Colonic mucosa (tissue), 4 donors: ENCODE measurements around the gene PLXNB2. TPM values are rescaled to one million over a fixed set of nuclear protein-coding genes. Genes with fewer than 3 reads are reported as not detected.

ENCODE experiments used
- DNase-seq: peaks from one replicate; pipeline ENCODE4 v3.0.0-alpha.2; 2020
- H3K27ac ChIP-seq: fragments of 200-600 bp; one replicate; pipeline ENCODE4 v1.8.0; 2021
- H3K27me3 ChIP-seq: fragments of 200-600 bp; one replicate; pipeline ENCODE4 v1.8.0; 2021
- H3K36me3 ChIP-seq: fragments of 200-600 bp; one replicate; pipeline ENCODE4 v1.8.0; 2021
- H3K4me1 ChIP-seq: fragments of 200-600 bp; one replicate; pipeline ENCODE4 v1.8.0; 2021; ENCODE audit warnings: mild to moderate bottlenecking
- H3K4me3 ChIP-seq: fragments of 200-600 bp; one replicate; pipeline ENCODE4 v1.8.0; 2021
- H3K9ac ChIP-seq, 2 donors: one replicate each; pipeline ENCODE4 v1.7.0; 2013; ENCODE audit warnings: control low read depth in 2 of 2, low read depth in 2 of 2, low read length in 2 of 2
- H3K9me3 ChIP-seq: fragments of 200-600 bp; one replicate; pipeline ENCODE4 v1.8.0; 2021
- intact Hi-C: fragments of 100-400 bp; cut with DNase I; formaldehyde crosslinking; loops from one replicate; pipeline ENCODE4 v1.14.1; 2022
- total RNA-seq, 2 donors: library from RNA; stranded (reverse); fragmentation: NEBNext Ultra II Directional in 1 of 2; extraction: Animal tissue kit (Norgen Biotek cat#: 25700) in 1 of 2; gene quantifications; one replicate each; pipeline ENCODE4 v1.2.1, GENCODE V29; 2021
- TF ChIP-seq, protein P1 (sequence below): fragments of 200-600 bp; IDR thresholded peaks from one replicate; pipeline ENCODE4 v1.8.0; 2022; ENCODE audit warnings: antibody characterized with exemption, mild to moderate bottlenecking
- donor health status: healthy.
- donor health status: DM: no; HTN: no; CAD: no.
- donor health status: DM: no; HTN: no; CAD: no.

PLXNB2 gene
- total RNA-seq, 2 donors from 2014 or later: 270 to 339 TPM

DNA sequence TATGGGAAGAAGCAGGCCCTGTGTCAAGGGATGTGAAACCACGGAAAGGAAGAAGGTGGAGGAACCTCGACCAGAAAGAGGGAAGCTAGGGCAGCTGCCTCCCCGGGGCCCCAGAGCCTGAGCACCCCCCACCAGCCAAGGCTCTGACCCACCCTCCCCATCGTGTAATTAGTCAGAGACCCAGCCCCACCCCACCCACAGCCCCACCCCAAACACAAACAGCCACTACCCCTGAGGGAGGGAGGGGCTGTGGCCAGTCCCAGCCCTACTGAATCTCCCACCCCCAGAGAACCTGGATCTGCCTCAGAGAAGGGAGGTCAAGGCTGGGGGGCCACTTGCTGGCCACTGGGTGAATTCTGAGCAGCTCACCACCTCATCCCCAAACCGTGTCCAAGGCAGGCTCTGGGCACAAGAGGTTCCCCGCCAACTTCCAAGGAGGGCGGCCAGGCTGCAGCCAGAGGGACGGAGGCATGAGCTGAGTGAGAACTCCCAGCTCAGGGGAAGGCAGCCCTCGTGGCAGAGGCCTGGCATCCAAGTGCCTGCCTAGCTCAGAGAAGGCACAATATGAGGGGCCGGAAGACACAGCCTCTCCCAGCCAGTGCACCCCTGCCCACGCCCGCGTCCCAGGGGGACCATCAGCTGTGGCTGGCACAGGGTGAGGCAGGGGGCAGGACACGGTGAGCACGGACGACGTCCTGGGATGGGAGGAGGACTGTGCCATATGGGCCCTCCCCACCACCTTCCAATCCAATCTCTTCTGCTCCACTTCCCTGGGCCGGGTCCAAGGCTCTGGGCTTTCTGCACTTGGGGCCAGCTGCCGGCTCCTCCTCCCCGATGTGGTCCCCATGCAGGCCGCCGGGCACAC is 2.7 kb downstream of the PLXNB2 start:
- Histone ChIP-seq H3K27me3 (no peaks in the 10 kb centered on the region), H3K9ac (peak overlapping the region; percentile 90 to 96), H3K4me3 (peak overlapping the region; percentile 91), H3K36me3 (no peaks in the 10 kb centered on the region), H3K27ac (peak overlapping the region; percentile 93), H3K9me3 (no peaks in the 10 kb centered on the region), H3K4me1 (peaks cover 59% of the 10 kb centered on the region)
- intact Hi-C loops: no loop called here
- TF ChIP-seq, protein P1, sequence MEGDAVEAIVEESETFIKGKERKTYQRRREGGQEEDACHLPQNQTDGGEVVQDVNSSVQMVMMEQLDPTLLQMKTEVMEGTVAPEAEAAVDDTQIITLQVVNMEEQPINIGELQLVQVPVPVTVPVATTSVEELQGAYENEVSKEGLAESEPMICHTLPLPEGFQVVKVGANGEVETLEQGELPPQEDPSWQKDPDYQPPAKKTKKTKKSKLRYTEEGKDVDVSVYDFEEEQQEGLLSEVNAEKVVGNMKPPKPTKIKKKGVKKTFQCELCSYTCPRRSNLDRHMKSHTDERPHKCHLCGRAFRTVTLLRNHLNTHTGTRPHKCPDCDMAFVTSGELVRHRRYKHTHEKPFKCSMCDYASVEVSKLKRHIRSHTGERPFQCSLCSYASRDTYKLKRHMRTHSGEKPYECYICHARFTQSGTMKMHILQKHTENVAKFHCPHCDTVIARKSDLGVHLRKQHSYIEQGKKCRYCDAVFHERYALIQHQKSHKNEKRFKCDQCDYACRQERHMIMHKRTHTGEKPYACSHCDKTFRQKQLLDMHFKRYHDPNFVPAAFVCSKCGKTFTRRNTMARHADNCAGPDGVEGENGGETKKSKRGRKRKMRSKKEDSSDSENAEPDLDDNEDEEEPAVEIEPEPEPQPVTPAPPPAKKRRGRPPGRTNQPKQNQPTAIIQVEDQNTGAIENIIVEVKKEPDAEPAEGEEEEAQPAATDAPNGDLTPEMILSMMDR: no peak
- DNase-seq: peak; percentile 77

DNA sequence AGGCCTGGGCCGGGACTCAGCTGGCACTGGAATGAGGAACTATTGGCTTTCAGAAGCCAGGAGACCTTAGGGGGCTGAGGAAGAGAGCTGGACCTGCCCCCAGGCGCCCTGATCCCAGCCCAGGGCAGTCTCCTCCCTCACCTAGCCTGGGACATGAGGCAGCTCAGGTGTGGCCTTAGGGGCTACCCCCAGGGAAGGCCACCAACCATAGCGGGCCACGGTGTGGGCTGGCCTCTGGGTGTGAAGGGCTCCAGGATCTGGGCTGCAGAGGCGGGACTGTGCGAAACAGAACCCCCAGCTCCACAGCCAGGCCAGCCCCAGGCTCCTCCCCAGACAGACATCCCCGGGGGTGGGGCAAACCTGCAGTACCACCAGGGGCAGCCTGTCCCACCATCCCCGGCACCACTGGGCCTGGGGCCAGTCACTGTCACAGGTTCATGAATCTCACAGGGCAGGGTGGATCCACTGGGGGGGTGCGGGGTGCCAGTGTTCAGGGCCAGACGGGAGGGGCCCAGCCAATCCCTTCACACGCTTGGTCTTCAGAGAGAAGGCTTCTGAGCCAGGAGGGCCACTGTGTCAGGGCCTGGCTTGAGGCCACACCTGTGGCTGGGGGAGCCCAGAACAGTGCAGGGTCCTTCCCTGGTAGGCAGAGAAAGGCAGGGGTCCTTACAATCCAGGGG is 3.5 kb downstream of the PLXNB2 start:
- no peaks in the 10 kb centered on the region for H3K27me3 ChIP-seq
- H3K4me1 ChIP-seq: peaks cover 67% of the 10 kb centered on the region
- no peaks in the 10 kb centered on the region for H3K9me3 ChIP-seq
- DNase-seq: peak; percentile 77
- peak overlapping the region; percentile 3 for H3K4me3 ChIP-seq
- peak overlapping the region; percentile 93 for H3K27ac ChIP-seq
- H3K9ac ChIP-seq: peak overlapping the region; percentile 65 to 96
- TF ChIP-seq, protein P1: no peak
- intact Hi-C loops: no loop called here
- H3K36me3 ChIP-seq: no peaks in the 10 kb centered on the region

DNA sequence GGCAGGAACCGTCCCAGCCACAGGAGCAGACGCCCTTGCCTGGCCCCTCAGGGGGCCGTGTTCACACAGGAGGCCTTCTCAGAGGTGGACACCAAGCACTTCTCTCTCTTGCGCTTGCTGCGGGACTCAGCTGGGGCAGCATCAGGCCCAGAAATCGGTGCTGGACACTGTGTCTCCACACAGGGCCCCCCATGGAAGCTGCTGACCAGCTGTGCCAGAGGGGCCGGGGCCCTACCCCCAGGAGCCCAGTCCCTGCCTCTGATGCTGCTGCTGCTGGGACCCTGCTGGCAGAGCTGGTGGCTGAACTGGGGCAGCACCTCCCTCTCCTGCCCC is 4.0 kb downstream of the PLXNB2 start:
- DNase-seq: no peak
- Histone ChIP-seq H3K4me1 (peaks cover 71% of the 10 kb centered on the region), H3K9me3 (no peaks in the 10 kb centered on the region), H3K9ac (peak overlapping the region; percentile 65 to 96), H3K27me3 (no peaks in the 10 kb centered on the region), H3K27ac (peak overlapping the region; percentile 93), H3K4me3 (peak overlapping the region; percentile 3), H3K36me3 (no peaks in the 10 kb centered on the region)
- intact Hi-C loops: no loop called here
- TF ChIP-seq, protein P1: no peak

DNA sequence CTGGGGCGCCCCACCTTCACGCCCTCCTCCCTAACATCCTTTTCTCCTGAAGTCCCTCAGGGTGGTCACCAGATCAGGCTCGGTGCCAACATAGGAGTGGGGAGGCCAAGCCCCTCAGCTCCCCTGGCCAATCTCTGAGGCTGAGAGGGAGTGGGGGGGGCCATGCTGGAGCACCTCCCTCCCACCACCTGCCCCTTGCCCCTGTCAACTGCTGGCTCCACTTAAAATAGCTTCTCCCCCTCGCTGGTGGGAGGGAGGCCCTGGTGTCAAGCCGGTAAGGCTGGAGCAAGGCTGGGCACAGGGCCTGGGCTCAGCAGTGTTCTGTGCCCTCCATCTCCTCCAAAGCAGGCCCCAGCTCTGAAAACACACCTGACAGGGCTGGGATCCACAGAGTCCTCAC is 4.9 kb downstream of the PLXNB2 start:
- Histone ChIP-seq H3K27me3 (no peaks in the 10 kb centered on the region), H3K27ac (peak overlapping the region; percentile 50), H3K9ac (peak overlapping the region; percentile 65 to 96), H3K36me3 (no peaks in the 10 kb centered on the region), H3K4me3 (no peak overlapping the region), H3K9me3 (no peaks in the 10 kb centered on the region), H3K4me1 (peaks cover 80% of the 10 kb centered on the region)
- intact Hi-C loops: no loop called here
- TF ChIP-seq, protein P1: no peak
- DNase-seq: no peak

DNA sequence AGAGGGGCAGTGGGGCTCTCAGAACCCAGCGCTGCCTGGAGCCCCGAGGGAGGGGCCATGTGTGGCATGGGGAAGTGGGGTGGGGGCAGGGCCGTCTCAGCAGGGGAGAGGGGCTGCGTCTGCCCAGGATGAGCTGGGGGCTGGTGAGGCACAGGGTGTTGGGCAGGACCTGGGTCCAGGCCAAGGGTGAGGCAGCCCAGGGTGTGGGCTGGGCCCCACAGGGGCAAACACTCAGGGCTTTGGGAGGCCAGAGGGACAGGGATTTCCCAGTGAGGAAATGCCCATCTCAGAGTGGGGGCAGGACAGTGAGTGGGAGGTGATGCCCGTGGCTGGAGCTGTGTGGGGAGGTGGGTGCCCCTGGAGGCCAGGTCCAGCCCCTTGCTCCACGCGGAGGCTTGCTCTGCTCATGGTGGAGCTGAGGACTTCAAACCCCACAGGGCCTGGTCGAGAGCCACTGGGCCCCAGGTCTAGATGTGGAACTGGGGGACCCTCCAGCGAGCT is 5.4 kb downstream of the PLXNB2 start:
- DNase-seq: peak; percentile 73
- peaks cover 84% of the 10 kb centered on the region for H3K4me1 ChIP-seq
- no peaks in the 10 kb centered on the region for H3K27me3 ChIP-seq
- peak overlapping the region; percentile 24 to 96 for H3K9ac ChIP-seq
- intact Hi-C loops: no loop called here
- H3K27ac ChIP-seq: peak overlapping the region; percentile 50
- H3K36me3 ChIP-seq: no peaks in the 10 kb centered on the region
- no peaks in the 10 kb centered on the region for H3K9me3 ChIP-seq
- H3K4me3 ChIP-seq: no peak overlapping the region
- TF ChIP-seq, protein P1: no peak
